Neural crest cell (in vitro differentiated cells): ENCODE results near the gene MRPL41. TPM values are rescaled to one million over a fixed set of nuclear protein-coding genes. Genes with fewer than 3 reads are reported as not detected.
"Not testable (repeated sequence)": the region's sequence is repeated elsewhere in the genome, so short reads cannot be mapped to it uniquely, and the experiment has no call there.

Experiments used
- DNase-seq: peaks from one replicate; pipeline ENCODE4 v3.0.0; 2021; ENCODE audit warnings: low read depth, mixed read lengths, low spot score
- H3K27ac Mint-ChIP-seq: one replicate; pipeline ENCODE4 v1.8.0; 2021; ENCODE audit warnings: mild to moderate bottlenecking, mixed read lengths; ENCODE audit not compliant: unreplicated experiment
- H3K27me3 Mint-ChIP-seq: 2 replicates; pipeline ENCODE4 v1.8.0; 2021; ENCODE audit warnings: low read depth, mild to moderate bottlenecking, mixed read lengths
- H3K36me3 Mint-ChIP-seq: 2 replicates; pipeline ENCODE4 v1.8.0; 2021; ENCODE audit warnings: low read depth, mild to moderate bottlenecking, mixed read lengths
- H3K4me1 Mint-ChIP-seq: 2 replicates; pipeline ENCODE4 v1.8.0; 2021; ENCODE audit warnings: mixed read lengths
- H3K4me3 Mint-ChIP-seq: one replicate; pipeline ENCODE4 v1.8.0; 2021; ENCODE audit warnings: mild to moderate bottlenecking, mixed read lengths
- H3K9me3 Mint-ChIP-seq: 2 replicates; pipeline ENCODE4 v1.8.0; 2021; ENCODE audit warnings: mixed read lengths
- CTCF ChIP-seq: fragments of 200-600 bp; sonication (generic); conservative IDR thresholded peaks from 2 replicates; pipeline ENCODE4 v1.5.0; 2021; ENCODE audit warnings: antibody characterized with exemption, mild to moderate bottlenecking
- total RNA-seq: library from RNA; stranded (reverse); gene quantifications from 2 replicates; pipeline ENCODE4 v1.2.1, GENCODE V29; 2021

Gene MRPL41
- total RNA-seq, 1 donor from 2014 or later: 40.9 TPM

DNA sequence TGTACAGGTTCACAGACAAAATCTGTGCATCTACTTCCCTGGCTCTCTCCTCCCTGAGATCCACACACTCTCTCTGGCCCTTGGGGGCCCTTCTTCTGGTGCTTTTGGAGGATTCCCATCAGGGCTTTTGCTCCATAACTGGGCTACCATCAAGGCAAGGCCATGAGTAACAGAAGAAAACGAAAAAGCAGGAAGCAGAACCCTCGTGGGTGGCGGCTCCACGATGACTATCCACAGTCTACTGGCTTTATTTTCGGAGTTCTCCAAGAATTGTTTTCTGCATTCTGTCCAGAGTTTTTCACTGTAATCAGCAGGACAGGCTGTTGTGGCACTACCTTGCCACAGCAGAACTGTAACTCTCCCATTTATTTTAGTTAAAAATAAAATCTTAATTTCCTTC, 21.3 kb upstream of the MRPL41 start:
- H3K4me1 Mint-ChIP-seq: peaks cover 7% of the 10 kb centered on the region
- no peak for TF ChIP-seq CTCF
- no peak overlapping the region for H3K27ac Mint-ChIP-seq
- H3K36me3 Mint-ChIP-seq: no peaks in the 10 kb centered on the region
- no peaks in the 10 kb centered on the region for H3K27me3 Mint-ChIP-seq
- H3K9me3 Mint-ChIP-seq: peaks cover 2% of the 10 kb centered on the region
- no peak for DNase-seq
- H3K4me3 Mint-ChIP-seq: no peak overlapping the region

- Mint-ChIP-seq H3K27me3 (no peaks in the 10 kb centered on the region), H3K27ac (peak overlapping the region; percentile 13), H3K4me3 (no peak overlapping the region), H3K9me3 (peaks cover 2% of the 10 kb centered on the region), H3K4me1 (peaks cover 7% of the 10 kb centered on the region), H3K36me3 (no peaks in the 10 kb centered on the region)
- no peak for DNase-seq
- TF ChIP-seq CTCF: no peak
These were observed 20.4 kb upstream of the MRPL41 start for GRCh38 chr9:137531099-137531765.

DNA sequence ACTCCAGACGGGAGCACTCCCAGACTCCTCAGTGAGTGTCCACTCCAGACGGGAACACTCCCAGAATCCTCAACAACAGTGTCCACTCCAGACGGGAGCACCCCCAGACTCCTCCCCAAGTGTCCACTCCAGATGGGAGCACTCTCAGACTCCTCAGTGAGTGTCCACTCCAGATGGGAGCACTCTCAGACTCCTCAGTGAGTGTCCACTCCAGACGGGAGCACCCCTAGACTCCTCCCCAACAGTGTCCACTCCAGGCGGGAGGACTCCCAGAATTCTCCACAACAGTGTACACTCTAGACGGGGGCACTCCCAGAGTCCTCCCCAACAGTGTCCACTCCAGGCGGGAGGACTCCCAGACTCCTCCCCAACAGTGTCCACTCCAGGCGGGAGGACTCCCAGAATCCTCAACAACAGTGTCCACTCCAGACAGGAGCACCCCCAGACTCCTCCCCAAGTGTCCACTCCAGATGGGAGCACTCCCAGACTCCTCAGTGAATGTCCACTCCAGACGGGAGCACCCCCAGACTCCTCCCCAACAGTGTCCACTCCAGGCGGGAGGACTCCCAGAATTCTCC, 18.7 kb upstream of the MRPL41 start:
- not testable (repeated sequence) for H3K9me3 Mint-ChIP-seq, H3K4me3 Mint-ChIP-seq, H3K4me1 Mint-ChIP-seq, DNase-seq, H3K36me3 Mint-ChIP-seq, H3K27me3 Mint-ChIP-seq, H3K27ac Mint-ChIP-seq

DNA sequence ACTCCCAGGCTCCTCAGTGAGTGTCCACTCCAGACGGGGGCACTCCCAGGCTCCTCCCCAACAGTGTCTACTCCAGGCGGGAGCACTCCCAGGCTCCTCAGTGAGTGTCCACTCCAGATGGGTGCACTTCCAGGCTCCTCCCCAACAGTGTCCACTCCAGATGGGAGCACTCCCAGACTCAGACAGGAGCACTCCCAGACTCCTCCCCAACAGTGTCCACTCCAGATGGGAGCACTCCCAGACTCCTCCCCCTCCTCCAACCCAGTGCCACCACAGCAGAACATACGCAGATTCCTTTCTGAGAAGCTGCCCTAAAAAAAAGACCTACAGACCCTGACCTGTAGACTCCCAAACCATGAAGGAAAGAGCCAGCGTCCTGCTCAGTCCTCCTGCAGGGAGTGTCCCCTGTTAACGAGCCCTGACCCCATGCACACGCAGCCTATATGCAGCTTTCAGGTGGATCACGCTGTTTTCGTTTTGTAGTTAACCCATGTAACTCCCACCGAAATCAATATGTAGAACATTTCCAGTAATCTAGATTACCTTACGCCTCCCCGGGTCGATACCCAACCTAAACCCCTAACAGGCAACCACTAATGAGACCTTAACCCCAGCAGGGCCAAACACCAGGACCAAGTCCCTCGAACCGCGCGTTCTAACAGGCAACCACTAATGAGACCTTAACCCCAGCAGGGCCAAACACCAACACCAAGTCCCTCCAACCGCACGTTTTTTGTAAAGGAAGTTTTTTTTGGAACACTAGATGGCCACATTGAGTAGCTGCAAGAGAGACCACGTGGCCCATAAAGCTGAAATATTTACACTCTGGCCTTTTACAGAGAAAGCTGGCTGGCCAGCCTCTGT, 17.2 kb upstream of the MRPL41 start:
- peaks cover 2% of the 10 kb centered on the region for H3K9me3 Mint-ChIP-seq
- no peak for DNase-seq
- H3K4me3 Mint-ChIP-seq: no peak overlapping the region
- peaks cover 7% of the 10 kb centered on the region for H3K4me1 Mint-ChIP-seq
- peak overlapping the region; percentile 2 for H3K27ac Mint-ChIP-seq
- H3K36me3 Mint-ChIP-seq: no peaks in the 10 kb centered on the region
- no peaks in the 10 kb centered on the region for H3K27me3 Mint-ChIP-seq
- TF ChIP-seq CTCF: peak; percentile 71

GRCh38 chr9:137535120-137535428, 16.6 kb upstream of the MRPL41 start:
- Mint-ChIP-seq H3K4me1 (peaks cover 7% of the 10 kb centered on the region), H3K36me3 (no peaks in the 10 kb centered on the region), H3K27ac (no peak overlapping the region), H3K4me3 (no peak overlapping the region), H3K9me3 (peaks cover 2% of the 10 kb centered on the region), H3K27me3 (no peaks in the 10 kb centered on the region)
- no peak for DNase-seq
- TF ChIP-seq CTCF: peak; percentile 4

DNA sequence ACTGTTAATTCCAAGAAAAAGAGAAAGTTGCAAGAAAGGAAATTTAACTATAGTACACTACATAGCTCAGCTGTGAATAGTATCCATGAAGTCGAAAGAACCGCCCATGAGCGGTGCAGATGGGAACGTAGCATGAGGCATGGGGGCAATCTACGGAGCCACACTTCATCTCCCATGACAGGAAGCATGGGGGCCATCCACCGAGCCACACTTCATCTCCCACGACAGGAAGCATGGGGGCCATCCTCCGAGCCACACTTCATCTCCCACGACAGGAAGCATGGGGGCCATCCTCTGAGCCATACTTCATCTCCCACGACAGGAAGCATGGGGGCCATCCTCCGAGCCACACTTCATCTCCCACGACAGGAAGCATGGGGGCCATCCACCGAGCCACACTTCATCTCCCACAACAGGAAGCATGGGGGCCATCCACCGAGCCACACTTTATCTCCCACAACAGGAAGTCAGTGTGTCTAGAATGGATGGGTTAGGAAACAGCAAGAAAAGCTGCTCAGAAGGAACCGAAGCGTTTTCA, 15.0 kb upstream of the MRPL41 start:
- H3K4me1 Mint-ChIP-seq: peaks cover 13% of the 10 kb centered on the region
- H3K36me3 Mint-ChIP-seq, DNase-seq, H3K9me3 Mint-ChIP-seq, H3K27me3 Mint-ChIP-seq, H3K27ac Mint-ChIP-seq, H3K4me3 Mint-ChIP-seq: not testable (repeated sequence)
